C1 segment of cervical spinal cord (tissue), 14 donors: ENCODE results near the gene FSIP1.

Experiments
- DNase-seq, 14 donors: peaks; one replicate each; lab custom pipeline; 2025; lab: John Stamatoyannopoulos, UW

The FSIP1 gene

GRCh38 chr15:39622660-39623516 lies 159.8 kb downstream of the FSIP1 start:
- no peak for DNase-seq

- peak in 1 of 14 donors; percentile 66 for DNase-seq
These were observed 160.7 kb downstream of the FSIP1 start for GRCh38 chr15:39621976-39622375.

- no peak for DNase-seq
These were observed 161.4 kb downstream of the FSIP1 start for GRCh38 chr15:39621210-39621609.

GRCh38 chr15:39618063-39618823 lies 164.4 kb downstream of the FSIP1 start:
- DNase-seq = no peak

DNA sequence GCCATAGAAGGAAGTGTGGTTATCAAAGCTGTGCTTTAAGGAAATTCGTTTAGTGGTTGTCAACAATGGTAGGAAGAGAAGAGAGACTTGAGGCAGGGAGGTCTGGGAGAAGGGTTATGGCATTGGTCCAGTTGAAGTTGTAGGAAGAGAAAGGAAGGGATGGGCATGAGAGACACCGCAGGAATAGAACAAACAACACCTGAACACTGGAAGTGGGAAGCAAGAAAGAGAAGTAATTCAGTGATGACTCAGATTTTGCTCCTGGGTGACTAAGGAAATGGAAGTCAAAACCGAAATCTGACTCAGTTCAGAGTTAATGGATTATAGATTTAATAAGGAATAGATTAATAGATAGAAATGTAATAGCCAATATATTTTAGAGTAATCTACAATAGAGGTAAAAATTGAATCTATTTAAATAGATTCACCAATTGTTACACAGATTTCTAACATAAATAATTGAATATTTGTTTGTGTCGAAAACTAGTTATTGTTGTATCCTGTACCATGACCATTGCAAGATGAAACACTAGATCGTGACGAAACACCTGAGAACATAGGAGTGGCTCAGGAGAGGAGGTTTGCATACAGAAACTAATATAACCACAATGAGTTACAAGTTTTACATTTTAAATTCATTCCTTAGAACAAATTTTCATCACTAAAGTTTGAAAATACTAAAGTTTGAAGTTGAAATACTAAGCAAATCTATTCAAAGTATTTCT lies 165.7 kb downstream of the FSIP1 start:
- no peak for DNase-seq

- DNase-seq = no peak
These were observed 168.8 kb downstream of the FSIP1 start for GRCh38 chr15:39613861-39614260.

- DNase-seq = no peak
These were observed 169.4 kb downstream of the FSIP1 start for GRCh38 chr15:39613271-39613670.

- DNase-seq = no peak
These were observed 172.0 kb downstream of the FSIP1 start for GRCh38 chr15:39610665-39611064.

GRCh38 chr15:39609166-39609916 lies 173.3 kb downstream of the FSIP1 start:
- no peak for DNase-seq

DNA sequence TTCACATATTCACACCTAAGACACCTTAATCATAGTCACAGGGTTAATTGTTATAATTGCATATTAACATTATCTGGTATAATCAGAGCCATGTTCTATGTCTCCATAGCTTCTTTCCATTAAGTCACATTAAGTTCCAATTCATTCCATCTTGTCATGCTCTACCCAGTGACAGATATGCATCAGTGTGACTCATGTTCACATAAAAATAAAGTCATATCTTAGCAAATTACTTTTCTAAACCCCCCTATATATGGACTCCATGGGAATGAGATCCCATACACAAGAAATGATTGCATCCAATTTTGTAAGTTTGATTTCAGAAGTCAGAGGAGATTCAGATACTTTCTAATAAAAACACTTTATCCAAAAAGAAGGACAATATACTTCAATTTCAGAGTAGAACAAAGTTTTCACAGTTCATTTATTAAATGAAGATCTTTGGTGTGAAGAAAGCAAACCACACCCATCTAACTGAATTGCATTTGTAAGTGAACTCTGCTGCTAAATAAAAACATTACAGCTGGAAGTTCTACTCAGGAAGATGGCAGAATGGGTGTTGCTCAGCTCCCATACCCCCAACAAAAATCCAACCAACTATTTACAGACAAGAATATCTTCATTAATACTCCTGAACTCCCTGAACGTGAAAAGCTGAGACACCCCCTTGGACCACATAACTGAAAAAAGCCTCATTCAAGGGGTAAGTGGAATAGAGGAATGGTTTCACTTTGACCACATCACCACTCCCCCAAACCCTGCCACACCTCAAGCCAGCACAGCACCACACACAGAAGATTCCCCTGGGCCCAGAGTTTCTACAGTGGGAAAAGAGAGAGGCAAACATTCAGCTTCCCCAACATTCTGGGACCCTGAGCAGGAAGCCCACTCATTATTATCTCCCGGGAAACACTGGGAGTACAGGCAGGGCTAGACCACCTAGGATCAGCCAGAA lies 174.2 kb downstream of the FSIP1 start:
- no peak for DNase-seq

GRCh38 chr15:39605146-39605545 lies 177.5 kb downstream of the FSIP1 start:
- no peak for DNase-seq

DNA sequence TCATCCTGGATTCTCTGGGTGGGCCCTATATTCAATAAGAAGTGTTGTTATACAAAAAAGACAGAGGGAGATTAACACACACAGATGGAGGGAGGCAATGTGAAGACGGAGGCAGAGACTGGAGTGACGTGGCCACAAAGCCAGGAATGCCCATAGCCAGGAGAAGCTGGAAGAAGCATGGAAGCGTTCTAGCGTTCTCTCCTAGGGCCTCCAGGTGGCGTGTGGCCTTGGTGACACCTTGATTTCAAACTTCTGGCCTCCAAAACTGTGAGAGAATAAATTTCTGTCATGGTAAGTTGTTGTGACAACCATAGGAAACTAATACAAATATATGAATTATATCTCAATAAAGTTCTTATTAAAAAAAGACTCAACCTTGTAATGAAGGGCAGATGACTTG lies 180.5 kb downstream of the FSIP1 start:
- DNase-seq = no peak

DNA sequence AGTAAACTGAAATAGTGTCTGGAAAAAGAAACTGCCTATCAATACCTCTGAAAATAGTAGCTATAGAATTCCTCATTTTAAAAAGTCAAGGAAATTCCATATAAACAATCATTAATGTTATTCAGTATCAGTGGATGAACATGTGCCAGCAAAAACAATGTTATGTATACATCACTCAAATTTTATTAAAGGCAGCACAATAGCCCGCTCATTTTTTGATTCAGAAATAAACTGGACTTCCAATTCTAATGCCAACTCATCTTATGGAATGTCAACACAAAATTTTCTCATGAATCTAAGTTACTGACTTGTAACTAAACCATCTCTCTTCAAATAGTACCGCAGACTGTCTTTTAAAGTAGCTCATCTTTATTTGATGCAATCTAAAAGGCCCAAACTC lies 182.8 kb downstream of the FSIP1 start:
- no peak for DNase-seq

DNA sequence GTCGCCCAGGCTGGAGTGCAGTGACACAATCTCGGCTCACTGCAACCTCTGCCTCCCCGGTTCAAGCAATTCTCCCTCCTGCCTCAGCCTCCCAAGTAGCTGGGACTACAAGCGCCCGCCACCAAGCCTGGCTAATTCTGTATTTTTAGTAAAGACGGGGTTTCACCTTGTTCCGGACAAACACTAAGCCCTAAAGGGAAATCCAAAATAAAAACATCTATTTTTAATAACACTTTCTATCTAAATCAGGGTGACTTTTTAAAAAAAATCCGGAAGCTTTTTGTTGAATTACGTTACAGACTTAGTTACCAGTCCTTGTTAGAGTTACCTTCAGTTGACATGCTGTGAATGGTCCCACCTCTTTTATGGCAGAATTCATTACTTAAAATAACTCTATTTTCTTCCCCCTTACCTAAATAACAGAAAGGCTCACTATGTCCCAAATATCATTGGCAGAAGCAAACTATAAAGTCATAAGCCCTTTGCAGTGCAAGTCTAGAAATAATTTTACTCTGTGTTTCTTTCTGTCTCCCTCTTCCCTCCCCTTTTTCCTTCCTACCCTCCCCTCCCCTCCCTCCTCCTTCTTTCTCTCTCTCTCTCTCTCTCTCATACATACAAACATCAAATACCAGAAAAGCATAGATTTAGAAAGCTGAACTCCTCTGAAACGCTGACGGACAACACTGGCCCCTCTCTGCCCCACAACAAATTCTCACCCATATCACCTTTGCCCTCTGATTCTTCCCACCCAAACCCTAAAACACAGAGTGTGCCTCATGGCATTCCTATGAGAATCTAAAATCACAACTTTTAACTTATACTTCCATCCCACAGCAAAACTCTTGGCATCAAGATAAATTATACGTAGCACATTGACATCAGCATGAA lies 183.4 kb downstream of the FSIP1 start:
- DNase-seq = no peak

GRCh38 chr15:39598186-39598850 lies 184.3 kb downstream of the FSIP1 start:
- no peak for DNase-seq

DNA sequence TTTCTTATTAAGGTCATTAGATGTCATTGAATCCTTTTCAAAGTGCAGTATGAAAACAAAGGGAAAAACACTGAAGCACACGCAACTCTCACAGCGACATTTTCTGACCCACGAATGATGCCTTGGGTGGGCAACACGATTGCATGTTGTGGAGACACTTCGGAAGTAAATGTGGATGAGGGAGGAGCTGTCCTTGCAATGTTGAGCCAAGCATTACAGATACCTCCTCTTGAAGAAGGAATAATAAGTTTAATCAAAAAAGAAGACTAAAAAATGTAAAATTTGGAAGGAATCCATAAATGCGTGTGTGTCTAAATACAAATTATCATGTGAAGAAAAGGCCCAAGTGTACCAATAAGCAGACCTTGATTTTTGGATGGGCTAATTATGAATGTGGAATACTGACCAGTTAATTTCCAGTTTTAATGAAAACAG lies 184.9 kb downstream of the FSIP1 start:
- no peak for DNase-seq

DNA sequence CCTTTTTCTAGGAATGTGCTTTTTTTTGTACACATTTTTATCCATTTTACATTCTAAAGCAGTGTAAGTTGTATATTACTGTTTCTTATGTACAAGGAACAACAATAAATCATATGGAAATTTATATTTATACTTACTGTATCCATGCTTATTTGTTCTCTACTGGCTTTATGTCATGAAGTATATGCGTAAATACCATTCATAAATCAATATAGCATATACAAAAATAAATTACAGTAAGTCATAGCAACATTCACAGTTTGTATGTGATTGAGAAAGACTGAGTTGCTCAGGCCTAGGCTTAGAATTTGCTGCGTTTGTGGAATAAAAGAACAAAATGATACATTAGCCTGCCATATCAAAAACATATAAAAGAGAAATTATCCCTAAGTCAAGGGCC lies 185.3 kb downstream of the FSIP1 start:
- no peak for DNase-seq

DNA sequence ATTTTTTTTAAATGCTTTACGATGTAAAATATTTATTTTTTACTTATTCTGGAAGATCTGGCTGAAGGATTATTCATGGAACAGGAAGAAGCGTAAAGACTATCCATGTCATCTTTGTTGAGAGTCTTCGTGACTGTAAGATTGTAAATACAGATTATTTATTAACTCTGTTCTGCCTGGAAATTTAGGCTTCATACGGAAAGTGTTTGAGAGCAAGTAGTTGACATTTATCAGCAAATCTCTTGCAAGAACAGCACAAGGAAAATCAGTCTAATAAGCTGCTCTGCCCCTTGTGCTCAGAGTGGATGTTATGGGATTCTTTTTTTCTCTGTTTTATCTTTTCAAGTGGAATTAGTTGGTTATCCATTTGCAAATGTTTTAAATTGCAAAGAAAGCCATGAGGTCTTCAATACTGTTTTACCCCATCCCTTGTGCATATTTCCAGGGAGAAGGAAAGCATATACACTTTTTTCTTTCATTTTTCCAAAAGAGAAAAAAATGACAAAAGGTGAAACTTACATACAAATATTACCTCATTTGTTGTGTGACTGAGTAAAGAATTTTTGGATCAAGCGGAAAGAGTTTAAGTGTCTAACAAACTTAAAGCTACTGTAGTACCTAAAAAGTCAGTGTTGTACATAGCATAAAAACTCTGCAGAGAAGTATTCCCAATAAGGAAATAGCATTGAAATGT lies 186.1 kb downstream of the FSIP1 start:
- no peak for DNase-seq
